ENCODE data around the gene KCNH8.
"Not testable (repeated sequence)": the region's sequence is repeated elsewhere in the genome, so short reads cannot be mapped to it uniquely, and the experiment has no call there.

KCNH8 gene

DNA sequence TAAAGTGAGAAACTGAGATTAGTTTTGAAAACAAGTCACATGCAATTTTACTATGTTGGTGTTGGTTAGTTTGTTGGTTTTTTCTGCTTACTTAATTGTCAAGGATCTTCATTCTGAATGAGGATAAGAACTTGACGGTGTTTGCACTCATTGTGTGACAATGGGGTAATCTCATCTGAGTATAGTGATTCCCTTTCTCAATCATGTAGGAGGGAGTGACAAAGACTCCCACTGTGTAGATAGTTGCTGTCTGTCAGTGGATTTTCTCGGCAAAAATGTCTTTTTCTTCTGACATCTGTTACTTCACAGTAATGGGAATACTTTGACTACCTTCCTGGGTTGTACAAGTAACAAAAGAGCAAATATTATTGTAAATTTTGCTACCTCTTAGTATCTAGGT is 23.5 kb downstream of the KCNH8 start:
- in situ Hi-C loops (cut with HindIII; ENCODE audit: low sequenced_read_pairs), result no loop called here

DNA sequence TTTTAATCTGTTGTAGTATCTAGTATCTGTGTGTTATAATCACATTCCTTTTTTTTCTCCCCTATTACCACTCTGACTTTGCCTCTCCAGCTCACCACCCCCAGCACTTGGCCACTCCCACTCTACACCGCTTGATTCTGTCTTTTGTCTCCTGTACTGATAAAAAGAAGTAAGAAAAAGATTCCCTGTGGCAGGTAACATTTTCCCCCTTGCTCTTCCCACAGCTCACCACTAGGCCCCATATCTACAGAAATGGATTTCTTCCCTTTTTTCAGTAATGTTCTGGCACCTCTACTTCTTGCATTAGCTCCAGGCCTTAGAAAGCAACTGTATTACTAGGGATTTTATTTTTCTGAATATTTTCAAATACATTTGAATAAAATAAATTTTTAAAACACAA is 25.6 kb downstream of the KCNH8 start:
- in situ Hi-C loops (cut with HindIII; ENCODE audit: low sequenced_read_pairs), result no loop called here

DNA sequence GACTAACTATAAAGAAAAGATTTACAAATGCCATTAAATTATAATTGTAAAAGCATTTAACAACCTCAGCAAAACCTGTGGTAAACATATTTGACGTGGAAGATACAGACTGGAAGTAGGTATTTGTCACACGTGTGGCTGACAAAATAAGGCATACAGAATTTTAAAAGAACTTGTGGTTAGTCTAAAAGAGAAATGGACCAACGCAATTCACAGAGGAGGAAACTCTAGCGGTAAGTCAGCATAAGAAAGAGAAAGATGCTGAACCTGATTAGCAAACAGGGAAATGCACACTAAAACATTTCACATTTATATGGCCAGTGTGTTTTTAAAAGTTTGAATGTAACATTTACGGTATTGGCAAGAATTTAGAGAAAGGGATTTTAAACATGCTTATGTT is 35.3 kb downstream of the KCNH8 start:
- in situ Hi-C loops (cut with HindIII; ENCODE audit: low sequenced_read_pairs), result no loop called here

DNA sequence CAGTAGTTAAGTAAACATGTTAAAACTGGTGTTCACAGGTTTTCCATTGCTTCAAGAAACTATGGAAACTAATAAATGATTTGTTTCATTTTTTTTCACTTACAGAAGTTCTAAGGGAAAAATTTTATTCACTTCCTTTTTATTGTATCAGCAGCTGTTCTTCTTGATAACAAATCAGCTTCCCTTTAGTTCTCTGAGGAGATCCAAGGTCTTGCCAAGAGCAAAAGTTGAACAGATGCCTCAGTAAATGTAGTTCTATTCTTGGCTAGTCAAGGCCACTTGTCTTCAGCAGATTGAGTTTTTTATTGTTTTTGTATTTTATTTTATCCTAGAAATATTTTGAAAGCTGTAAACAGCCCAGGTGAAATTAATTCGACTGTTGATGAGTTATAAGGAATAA is 41.8 kb downstream of the KCNH8 start:
- in situ Hi-C loops (cut with HindIII; ENCODE audit: low sequenced_read_pairs), result no loop called here

DNA sequence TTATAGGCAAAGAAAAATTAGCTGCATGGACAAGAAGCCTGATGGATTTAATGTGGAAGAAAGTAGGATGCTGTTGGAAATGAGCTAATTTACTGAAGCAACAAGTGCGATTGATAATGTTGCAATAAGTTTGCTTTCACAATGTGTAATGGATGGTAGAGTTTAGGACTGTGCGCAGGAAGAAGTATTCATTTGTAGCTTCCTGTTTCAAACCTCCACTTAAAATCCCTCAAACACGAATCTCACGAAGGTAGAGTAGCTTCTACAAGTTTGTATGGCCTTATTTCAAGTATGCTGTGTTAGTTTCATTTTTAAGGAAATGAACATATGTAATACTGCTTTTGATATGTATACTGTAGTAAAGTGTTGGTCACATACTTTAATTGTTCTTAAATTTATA is 42.3 kb downstream of the KCNH8 start:
- in situ Hi-C loops (cut with HindIII; ENCODE audit: low sequenced_read_pairs), result no loop called here

DNA sequence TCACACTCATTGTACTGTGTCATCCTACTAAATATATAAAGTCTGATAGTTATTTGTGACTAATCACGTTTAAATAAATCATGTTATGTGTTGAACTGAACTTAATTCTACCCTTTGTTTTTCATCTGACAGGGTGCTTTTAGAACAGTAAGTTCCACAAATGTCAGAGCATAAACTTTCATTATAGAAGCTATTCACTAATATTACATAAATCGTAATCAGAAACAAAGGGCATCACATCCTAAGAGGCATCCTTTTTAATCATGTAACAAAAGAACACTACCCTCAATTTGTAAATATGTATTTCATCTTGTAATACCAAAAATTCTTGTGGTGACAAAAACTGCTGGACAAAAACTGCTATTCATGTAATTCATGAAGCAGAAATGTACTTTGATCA is 50.8 kb downstream of the KCNH8 start:
- in situ Hi-C loops (cut with HindIII; ENCODE audit: low sequenced_read_pairs), result no loop called here

DNA sequence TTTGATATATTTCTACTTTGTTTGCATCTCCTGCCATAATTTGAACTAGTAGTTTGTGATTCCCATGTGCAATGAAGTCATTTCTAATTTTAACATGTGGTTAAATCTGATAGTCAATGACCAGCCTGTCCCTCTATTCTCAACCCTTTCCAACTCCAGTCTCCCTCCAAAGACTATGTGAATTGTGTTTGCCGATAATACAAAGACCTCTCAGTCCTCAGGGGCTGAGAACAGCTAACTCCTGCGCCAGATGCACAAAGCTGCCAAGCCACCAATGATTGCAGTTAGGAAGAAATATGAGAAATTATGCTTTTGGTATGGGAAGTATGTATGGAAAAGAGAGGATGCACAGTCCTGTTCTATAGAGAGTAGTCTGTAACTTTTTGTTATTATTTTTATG is 54.0 kb downstream of the KCNH8 start:
- in situ Hi-C loops (cut with HindIII; ENCODE audit: low sequenced_read_pairs), result no loop called here

DNA sequence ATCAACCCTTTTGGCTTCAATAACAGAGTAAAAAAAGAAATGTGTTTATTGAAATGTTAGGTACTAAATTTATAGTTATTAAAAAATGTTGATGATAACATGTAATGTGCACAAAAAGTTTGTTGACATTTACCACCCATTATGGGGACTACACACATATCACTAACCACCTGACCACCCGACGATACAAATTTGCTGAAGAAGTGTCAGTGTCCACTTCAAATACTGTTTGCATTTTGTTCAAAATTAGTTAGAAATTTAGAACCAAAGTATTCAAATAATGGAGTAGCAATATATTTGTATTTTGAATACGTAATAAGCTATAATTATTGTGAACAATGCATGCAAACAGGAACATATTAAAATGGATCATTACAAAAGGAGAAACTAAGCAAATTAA is 54.4 kb downstream of the KCNH8 start:
- in situ Hi-C loops (cut with HindIII; ENCODE audit: low sequenced_read_pairs), result no loop called here

DNA sequence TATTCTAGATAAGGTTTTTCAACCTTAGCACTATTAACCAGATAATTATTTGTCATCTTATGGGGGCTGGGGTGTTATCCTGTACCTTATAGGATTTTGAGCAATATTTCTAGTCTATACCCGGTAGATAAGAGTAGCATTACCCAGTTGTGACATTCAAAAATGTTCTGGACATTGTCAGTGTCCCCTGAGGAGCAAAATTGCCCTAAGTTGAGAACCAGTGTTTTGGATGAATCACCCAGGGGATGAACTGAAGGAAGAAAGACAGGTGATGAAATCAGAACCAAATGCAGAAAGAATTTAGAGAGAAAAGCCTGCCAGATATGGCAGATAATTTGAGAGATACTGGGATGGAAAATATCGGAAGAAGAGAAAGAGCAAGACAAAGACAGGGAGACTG is 58.2 kb downstream of the KCNH8 start:
- in situ Hi-C loops (cut with HindIII; ENCODE audit: low sequenced_read_pairs), result no loop called here

DNA sequence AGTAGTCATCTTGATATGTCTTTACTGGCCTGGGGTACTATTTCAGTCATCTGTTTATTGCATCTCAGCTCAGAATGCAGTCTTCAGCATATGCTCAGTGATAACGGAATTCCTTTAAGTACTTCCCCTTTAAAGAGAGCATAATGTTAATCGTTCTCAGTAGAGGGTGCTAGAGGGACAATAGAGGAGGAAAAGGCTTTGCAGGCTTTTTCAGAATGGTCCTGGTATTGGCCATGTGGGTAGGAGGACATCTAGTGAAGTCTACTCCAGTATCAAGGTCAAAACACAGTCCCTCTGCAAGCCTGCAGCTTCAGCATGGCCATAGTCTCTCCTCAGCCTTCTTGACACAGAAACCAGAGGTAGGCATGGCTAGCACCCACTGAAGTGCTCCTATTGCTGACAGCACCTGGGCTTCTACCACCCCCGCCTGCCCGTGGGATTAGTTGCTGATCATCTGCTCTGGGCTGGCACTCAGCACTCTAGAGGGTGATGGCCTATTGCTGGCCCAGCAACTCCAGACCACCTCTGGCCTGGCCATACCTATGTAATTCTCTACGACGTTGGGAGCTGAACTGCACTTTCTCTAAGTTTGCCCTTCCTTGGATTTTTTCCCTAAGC is 65.4 kb downstream of the KCNH8 start:
- in situ Hi-C loops (cut with HindIII; ENCODE audit: low sequenced_read_pairs), result no loop called here

DNA sequence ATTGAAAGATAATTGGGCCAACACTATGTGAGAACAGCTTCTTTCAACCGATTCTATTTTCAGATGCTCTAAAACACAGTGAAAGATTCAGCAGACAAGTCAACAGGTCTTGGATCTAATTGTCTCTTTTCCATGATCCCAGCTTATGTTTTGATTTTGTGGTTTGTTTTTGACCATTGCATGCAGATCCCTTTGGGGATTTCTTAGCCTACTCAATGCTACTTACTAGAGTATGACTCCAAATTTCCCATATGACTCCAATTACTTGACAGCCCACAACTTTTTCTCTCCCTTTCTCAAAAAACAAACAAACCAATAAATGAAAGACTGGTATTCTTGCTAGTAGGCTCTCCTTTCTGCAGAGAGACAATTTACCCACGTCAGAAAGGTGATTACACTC is 67.1 kb downstream of the KCNH8 start:
- in situ Hi-C loops (cut with HindIII; ENCODE audit: low sequenced_read_pairs), result no loop called here

DNA sequence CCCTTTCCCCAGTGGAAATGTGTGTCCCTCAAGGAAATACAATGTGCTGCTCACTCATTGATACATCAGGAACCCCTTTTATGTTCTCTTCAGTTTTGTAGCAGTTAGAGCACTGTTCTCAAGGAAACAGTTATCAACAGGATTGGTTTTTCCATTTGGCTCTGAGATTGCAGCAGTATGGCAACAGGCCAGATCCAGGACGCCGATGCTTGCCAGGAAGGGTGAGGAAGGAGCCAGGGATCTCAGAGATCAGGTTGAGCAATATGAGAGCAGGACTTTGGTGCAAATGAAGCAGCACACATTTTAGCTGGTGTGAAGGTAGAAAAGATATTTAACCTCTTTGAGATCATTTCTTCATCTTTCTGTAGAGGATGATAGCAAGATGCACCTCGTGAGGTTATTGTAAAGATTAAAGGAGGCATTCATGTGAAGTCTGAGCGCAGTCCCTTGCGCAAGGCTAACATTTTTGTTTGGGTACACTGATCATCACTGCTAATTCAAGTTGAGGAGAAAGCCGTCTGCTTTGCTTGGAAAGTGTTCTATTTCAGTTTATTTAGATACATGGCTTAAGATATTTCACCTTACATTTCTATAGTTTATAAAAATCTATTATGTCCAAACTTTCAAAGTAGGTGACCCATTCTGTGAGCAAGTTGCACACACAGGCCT is 68.5 kb downstream of the KCNH8 start:
- in situ Hi-C loops (cut with HindIII; ENCODE audit: low sequenced_read_pairs), result no loop called here

DNA sequence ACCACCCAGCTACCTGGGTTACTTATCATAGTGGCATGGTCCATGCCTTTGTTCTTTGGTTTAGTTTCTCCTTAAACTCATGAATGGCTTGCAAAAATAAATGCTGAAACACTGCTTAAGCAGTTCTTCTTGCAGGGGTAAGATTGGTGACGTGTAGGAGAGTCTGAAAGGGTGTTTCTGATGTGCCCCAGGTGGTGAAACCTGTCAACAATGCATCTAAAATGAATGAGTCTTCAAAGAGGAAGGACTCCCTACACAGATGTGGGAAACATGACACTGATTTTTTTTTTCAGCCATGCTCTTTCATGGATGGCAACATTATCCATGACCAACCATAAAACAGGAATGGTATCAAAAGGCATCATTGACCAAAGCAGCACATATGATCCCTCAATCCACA is 72.0 kb downstream of the KCNH8 start:
- in situ Hi-C loops (cut with HindIII; ENCODE audit: low sequenced_read_pairs), result no loop called here

DNA sequence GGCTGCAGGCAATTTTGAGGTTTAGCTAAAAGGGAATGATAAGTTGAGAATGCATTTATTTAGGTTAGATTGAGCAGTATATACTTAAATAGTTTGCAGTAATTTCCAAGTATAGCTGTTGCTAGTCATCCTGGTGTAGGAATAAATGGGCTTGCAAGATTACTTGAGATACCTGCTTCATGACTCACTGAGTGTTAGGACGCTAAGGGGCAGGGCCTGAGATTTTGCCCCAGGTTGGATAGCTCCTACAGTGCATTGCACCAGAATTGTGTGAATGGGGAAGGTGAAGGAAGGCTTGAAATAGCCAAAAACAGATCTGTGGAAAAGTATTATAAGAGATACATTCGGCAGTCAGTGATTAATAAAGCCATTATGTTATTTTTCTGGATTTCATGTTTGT is 72.8 kb downstream of the KCNH8 start:
- in situ Hi-C loops (cut with HindIII; ENCODE audit: low sequenced_read_pairs), result no loop called here

DNA sequence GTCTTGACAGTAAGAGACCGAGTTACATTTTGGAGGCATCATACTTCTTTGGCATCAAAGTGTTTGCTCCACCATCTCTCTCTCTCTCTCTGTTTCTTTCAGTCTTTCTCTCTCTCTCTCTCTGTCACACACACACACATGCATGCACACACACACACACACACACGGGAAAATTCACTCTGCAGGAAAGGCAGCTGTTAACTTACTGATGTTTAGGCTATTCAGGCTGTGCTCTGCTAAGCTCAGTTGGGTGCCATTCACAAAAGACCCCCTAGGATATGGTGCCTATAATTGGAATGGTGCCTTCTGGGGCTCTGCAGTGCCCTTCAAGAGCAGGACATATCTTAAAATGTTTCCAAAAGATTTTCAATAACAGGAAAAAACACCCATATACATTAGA is 78.2 kb downstream of the KCNH8 start:
- in situ Hi-C loops (cut with HindIII; ENCODE audit: low sequenced_read_pairs), result no loop called here

DNA sequence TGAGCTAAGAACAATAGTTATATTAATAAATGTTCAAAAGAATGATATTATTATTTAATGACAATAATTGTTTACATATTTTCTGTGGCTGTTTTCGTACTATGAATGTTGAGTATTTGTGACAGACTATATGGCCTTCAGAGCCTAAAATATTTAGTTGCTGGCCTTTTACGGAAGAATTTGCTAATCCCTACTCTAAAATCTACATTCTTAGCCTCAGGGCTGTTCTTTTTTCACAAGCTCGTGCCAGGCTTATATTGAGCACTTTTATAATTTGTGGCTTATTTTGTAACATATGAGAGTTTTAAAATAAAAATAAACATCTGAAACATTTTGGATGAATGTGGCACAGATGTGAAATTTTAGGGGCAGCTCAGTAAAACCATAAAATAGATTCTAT is 79.9 kb downstream of the KCNH8 start:
- in situ Hi-C loops (cut with HindIII; ENCODE audit: low sequenced_read_pairs), result no loop called here

DNA sequence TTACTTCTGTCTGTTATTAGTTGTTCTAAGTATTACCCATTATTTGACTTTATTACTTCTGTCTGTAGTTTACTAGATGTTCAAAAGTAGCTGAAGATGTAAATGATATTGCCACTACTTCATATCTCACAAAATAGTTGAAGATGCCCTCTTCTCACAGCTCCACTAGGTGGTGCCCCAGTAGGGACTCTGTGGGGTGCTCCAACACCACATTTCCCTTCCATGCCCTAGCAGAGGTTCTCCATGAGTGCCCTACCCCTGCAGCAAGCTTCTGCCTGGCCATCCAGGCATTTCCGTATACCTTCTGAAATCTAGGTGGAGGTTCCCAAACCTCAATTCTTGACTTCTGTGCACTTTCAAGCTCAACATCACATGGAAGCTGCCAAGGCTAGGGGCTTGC is 80.8 kb downstream of the KCNH8 start:
- in situ Hi-C loops (cut with HindIII; ENCODE audit: low sequenced_read_pairs), result no loop called here

DNA sequence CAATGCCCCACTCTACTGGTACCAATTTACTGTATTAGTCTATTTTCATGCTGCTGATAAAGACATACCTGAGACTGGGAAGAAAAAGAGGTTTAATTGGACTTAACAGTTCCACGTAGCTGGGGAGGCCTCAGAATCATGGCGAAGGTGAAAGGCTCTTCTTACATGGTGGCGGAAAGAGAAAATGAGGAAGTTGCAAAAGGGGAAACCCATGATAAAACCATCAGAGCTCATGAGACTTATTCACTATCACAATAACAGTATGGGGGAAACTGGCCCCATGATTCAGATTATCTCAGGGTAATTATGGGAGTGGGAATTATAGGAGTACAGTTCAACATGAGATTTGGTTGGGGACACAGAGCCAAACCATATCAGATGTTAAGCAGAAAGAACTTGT is 81.6 kb downstream of the KCNH8 start:
- in situ Hi-C loops (cut with HindIII; ENCODE audit: low sequenced_read_pairs), result not testable (repeated sequence)

DNA sequence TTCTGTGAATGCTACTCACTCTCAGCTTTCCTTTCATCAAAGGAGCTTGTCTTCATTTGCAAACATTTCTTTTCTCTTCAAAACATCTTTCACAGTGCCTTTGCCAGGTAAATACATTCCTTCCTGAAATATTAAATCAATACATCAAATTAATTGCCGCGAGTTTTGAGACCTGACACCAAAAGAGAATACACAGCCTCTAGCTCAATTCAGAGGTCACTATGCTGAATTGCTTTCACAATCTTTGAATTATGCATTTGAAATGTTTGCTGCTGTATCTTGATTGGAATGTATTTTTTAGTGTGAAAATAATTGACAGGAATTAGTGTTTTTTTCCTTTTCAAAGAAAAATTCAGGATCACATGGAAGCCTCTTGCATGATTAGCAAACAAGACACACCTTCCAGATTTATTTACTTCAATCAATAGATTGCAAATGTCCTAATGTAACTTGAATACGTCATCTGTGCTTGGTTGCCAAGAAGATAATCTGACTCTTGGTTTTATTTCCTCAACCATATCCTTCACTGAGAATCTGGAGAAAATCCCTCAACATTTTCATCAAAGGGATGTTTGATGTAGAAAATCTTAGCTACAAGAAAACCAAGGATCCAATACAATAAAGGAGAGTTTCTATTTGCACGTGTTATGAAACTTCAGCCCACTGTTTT is 83.6 kb downstream of the KCNH8 start:
- in situ Hi-C loops (cut with HindIII; ENCODE audit: low sequenced_read_pairs), result no loop called here

DNA sequence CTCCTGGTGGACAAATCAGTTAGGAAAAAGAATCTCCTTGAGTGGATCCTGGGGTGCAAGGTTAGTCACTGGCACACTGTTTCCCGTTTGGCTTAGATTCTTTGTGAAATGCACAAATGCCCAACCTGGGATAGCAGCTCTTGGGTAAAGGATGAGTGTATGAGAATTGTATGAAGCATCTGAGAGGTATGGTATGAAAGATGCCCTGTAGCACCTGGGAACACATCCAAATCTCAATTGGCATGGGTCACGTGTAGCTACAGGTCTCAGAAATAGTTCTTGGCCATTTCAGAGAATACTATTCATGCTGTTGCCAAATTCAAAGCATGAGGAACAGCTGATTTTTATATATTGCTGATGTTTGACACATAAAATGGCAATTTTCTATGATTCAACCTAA is 84.3 kb downstream of the KCNH8 start:
- in situ Hi-C loops (cut with HindIII; ENCODE audit: low sequenced_read_pairs), result no loop called here

DNA sequence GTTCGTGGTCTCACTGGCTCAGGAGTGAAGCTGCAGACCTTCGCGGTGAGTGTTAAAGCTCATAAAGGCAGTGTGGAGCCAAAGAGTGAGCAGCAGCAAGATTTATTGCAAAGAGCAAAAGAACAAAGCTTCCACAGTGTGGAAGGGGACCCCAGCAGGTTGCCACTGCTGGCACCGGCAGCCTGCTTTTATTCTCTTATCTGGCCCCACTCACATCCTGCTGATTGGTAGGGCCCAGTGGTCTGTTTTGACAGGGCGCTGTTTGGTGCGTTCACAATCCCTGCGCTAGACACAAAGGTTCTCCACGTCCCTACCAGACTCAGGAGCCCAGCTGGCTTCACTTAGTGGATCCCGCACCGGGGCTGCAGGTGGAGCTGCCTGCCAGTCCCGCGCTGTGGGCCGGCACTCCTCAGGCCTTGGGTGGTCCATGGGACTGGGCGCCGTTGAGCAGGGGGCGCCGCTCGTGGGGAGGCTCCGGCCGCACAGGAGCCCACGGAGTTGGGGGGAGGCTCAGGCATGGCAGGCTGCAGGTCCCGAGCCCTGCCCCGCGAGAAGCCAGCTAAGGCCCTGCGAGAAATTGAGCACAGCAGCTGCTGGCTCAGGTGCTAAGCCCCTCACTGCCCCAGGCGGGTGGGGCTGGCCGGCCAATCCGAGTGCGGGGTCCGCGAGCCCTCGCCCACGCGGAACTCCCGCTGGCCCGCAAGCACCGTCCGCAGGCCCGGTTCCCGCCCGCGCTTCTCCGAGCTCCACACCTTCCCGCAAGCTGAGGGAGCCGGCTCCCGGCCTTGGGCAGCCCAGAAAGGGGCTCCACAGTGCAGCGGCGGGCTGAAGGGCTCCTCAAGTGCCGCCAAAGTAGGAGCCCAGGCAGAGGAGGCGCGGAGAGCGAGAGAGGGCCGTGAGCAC is 85.8 kb downstream of the KCNH8 start:
- in situ Hi-C loops (cut with HindIII; ENCODE audit: low sequenced_read_pairs), result not testable (repeated sequence)

DNA sequence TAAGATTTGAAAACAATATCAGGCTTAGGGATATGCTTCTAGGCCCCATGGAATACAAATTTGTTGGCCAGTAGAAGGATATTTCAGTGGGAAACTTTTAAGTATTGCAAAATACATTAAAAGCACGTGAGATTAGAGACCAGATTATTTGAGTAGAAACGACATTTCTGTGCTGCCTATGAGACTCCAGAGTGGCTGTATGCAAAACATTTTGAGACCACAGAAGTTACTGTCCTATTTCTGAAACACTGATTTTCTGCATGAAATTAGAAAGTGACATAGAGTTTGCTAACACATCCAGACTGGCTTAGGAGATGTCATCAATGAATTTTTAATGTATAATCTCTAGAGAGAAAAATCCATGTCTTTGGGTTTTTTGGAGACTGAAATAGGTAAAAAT is 99.8 kb downstream of the KCNH8 start:
- in situ Hi-C loops (cut with HindIII; ENCODE audit: low sequenced_read_pairs), result no loop called here

All from DLD1 (cell line).